ENCODE measurements around the gene SCAMP5. TPM values are rescaled to one million over a fixed set of nuclear protein-coding genes. Genes with fewer than 3 reads are reported as not detected.
A peak's percentile ranks its signal among the peaks of the same experiment; 100 is the strongest.

Gene SCAMP5
- total RNA-seq, 1 donor from 2014 or later: 132 TPM

- H3K27ac Mint-ChIP-seq (ENCODE audit: unreplicated experiment): no peak overlapping the region
- H3K4me1 Mint-ChIP-seq (ENCODE audit: unreplicated experiment): peaks cover 43% of the 10 kb centered on the region
- H3K27me3 Mint-ChIP-seq (ENCODE audit: unreplicated experiment): peaks cover 2% of the 10 kb centered on the region
- no peaks in the 10 kb centered on the region for H3K9me3 Mint-ChIP-seq (ENCODE audit: unreplicated experiment)
- no peak for TF ChIP-seq CTCF (IDR thresholded peaks at IDR 0.05; ENCODE audit: unreplicated experiment)
- H3K4me3 Mint-ChIP-seq (ENCODE audit: unreplicated experiment): no peak overlapping the region
- no peaks in the 10 kb centered on the region for H3K36me3 Mint-ChIP-seq (ENCODE audit: low read depth, unreplicated experiment)
- no peak for DNase-seq (ENCODE audit: low spot score)
Measured at GRCh38 chr15:75058127-75058905, 63.0 kb downstream of the SCAMP5 start.

- Mint-ChIP-seq H3K4me3 (ENCODE audit: unreplicated experiment) (no peak overlapping the region), H3K9me3 (ENCODE audit: unreplicated experiment) (no peaks in the 10 kb centered on the region), H3K27me3 (ENCODE audit: unreplicated experiment) (peaks cover 3% of the 10 kb centered on the region), H3K36me3 (ENCODE audit: low read depth, unreplicated experiment) (peaks cover 8% of the 10 kb centered on the region), H3K27ac (ENCODE audit: unreplicated experiment) (no peak overlapping the region), H3K4me1 (ENCODE audit: unreplicated experiment) (peaks cover 31% of the 10 kb centered on the region)
- DNase-seq (ENCODE audit: low spot score): no peak
- no peak for TF ChIP-seq CTCF (IDR thresholded peaks at IDR 0.05; ENCODE audit: unreplicated experiment)
Measured at GRCh38 chr15:75059607-75060006, 64.2 kb downstream of the SCAMP5 start.

- no peak for TF ChIP-seq CTCF (IDR thresholded peaks at IDR 0.05; ENCODE audit: unreplicated experiment)
- Mint-ChIP-seq H3K36me3 (ENCODE audit: low read depth, unreplicated experiment) (peaks cover 16% of the 10 kb centered on the region), H3K4me3 (ENCODE audit: unreplicated experiment) (no peak overlapping the region), H3K27me3 (ENCODE audit: unreplicated experiment) (peaks cover 9% of the 10 kb centered on the region), H3K9me3 (ENCODE audit: unreplicated experiment) (peaks cover 7% of the 10 kb centered on the region), H3K4me1 (ENCODE audit: unreplicated experiment) (peaks cover 25% of the 10 kb centered on the region), H3K27ac (ENCODE audit: unreplicated experiment) (peak overlapping the region; percentile 95)
- no peak for DNase-seq (ENCODE audit: low spot score)
Measured at GRCh38 chr15:75061272-75061671, 65.9 kb downstream of the SCAMP5 start.

- peaks cover 9% of the 10 kb centered on the region for H3K27me3 Mint-ChIP-seq (ENCODE audit: unreplicated experiment)
- peaks cover 12% of the 10 kb centered on the region for H3K9me3 Mint-ChIP-seq (ENCODE audit: unreplicated experiment)
- H3K4me1 Mint-ChIP-seq (ENCODE audit: unreplicated experiment): peaks cover 24% of the 10 kb centered on the region
- no peak overlapping the region for H3K4me3 Mint-ChIP-seq (ENCODE audit: unreplicated experiment)
- no peak for TF ChIP-seq CTCF (IDR thresholded peaks at IDR 0.05; ENCODE audit: unreplicated experiment)
- no peak overlapping the region for H3K27ac Mint-ChIP-seq (ENCODE audit: unreplicated experiment)
- DNase-seq (ENCODE audit: low spot score): no peak
- H3K36me3 Mint-ChIP-seq (ENCODE audit: low read depth, unreplicated experiment): peaks cover 29% of the 10 kb centered on the region
Measured at GRCh38 chr15:75062706-75063105, 67.3 kb downstream of the SCAMP5 start.

GRCh38 chr15:75063338-75063737 lies 68.0 kb downstream of the SCAMP5 start:
- DNase-seq (ENCODE audit: low spot score): no peak
- H3K4me3 Mint-ChIP-seq (ENCODE audit: unreplicated experiment): no peak overlapping the region

More at GRCh38 chr15:75063338-75063737, 68.0 kb downstream of the SCAMP5 start:
- peaks cover 17% of the 10 kb centered on the region for H3K4me1 Mint-ChIP-seq (ENCODE audit: unreplicated experiment)
- H3K9me3 Mint-ChIP-seq (ENCODE audit: unreplicated experiment): peaks cover 12% of the 10 kb centered on the region
- peaks cover 12% of the 10 kb centered on the region for H3K27me3 Mint-ChIP-seq (ENCODE audit: unreplicated experiment)
- no peak for TF ChIP-seq CTCF (IDR thresholded peaks at IDR 0.05; ENCODE audit: unreplicated experiment)
- H3K27ac Mint-ChIP-seq (ENCODE audit: unreplicated experiment): no peak overlapping the region
- H3K36me3 Mint-ChIP-seq (ENCODE audit: low read depth, unreplicated experiment): peaks cover 30% of the 10 kb centered on the region

All from endothelial cell (in vitro differentiated cells).